ENCODE results near the gene WWP2.

WWP2 gene

DNA sequence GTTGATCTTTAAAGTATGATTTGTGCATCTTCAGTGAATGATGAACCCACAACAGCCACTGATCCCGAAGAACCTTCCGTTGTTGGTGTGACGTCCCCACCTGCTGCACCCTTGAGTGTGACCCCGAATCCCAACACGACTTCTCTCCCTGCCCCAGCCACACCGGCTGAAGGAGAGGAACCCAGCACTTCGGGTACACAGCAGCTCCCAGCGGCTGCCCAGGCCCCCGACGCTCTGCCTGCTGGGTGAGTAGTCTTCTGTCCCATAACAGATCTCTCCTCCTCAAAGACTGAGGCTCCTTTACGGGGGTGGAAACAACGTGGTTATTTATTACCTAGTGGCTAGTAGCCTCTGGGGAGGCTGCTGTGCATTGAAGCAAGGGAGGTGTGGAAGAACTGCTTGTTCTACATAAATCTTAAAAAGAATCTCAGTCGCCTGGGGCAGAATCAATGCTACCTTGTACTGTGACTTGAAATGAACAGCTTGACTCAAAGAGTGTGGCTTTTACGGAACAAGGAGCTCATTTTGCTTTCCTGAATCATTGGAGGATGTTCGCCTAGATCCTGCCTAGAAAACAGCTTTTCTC lies 126.0 kb downstream of the WWP2 start:
- H3K4me1 ChIP-seq: peaks cover 0 to 22% (median 15%) of the 10 kb centered on the region in 10 experiments; a peak in 13 of 20 replicates
- peak overlapping the region in 7 of 11 experiments; percentile 21 to 68 (median 61); a peak in 13 of 22 replicates for H3K4me2 ChIP-seq

DNA sequence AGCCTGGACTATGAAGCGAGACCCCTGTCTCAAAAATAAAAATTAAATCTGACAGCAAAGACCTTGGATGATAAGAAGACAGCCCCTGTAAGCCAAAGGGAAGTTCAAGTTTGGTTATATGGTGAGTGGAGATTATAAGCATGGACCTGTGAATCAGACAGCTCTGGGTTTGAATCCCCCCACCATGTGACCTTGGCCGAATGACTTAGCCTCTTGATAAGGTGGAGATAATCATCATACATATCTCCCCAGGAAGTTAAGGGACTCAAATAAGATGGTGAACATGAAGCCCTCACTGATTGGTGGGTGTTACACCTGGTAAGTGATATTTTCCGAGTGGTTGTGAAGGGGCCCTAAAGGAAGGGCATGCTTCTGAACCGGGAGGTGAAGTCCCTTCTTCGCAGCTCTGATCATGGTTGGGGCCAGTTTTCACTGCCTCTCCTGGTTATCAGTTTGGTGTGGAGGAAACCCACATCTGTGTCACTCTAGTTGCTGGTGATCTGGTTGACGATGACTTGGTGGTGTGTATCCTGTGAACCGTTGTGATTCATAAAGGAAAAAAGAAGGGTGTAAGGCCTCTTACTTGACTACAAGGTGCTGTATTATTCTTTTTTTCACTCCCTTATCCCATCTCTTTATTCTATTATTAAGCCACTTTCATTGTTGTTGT lies 127.3 kb downstream of the WWP2 start:
- TF ChIP-seq Cebpa-rat (IDR thresholded peaks at IDR 0.05): no peak
- H3K4me3 ChIP-seq: no peak overlapping the region
- no peak overlapping the region for H3K27ac ChIP-seq
- peaks cover 0 to 63% (median 6%) of the 10 kb centered on the region in 11 experiments; a peak in 8 of 22 replicates for H4K20me1 ChIP-seq
- H3K27me3 ChIP-seq: no peaks in the 10 kb centered on the region
- no peak overlapping the region for H3K9ac ChIP-seq
- peaks cover 6 to 18% (median 11%) of the 10 kb centered on the region in 11 experiments for H3K9me3 ChIP-seq (replicated peaks in 1 of 11)
- H3K4me1 ChIP-seq: peaks cover 0 to 36% (median 28%) of the 10 kb centered on the region in 10 experiments; a peak in 13 of 20 replicates
- H3K4me2 ChIP-seq: no peak overlapping the region
- H3K36me3 ChIP-seq: peaks cover 34 to 97% (median 53%) of the 10 kb centered on the region in 11 experiments

More for the DNA sequence above, 126.0 kb downstream of the WWP2 start:
- H3K9me3 ChIP-seq (replicated peaks in 1 of 11): peaks cover 10 to 29% (median 20%) of the 10 kb centered on the region in 11 experiments
- no peaks in the 10 kb centered on the region for H3K27me3 ChIP-seq
- TF ChIP-seq Cebpa-rat (IDR thresholded peaks at IDR 0.05): no peak
- H3K4me3 ChIP-seq: no peak overlapping the region
- peak overlapping the region in 4 of 11 experiments; percentile 15 to 40 (median 28); a peak in 2 of 22 replicates for H3K9ac ChIP-seq
- H3K36me3 ChIP-seq: peaks cover 40 to 97% (median 66%) of the 10 kb centered on the region in 11 experiments
- H3K27ac ChIP-seq: no peak overlapping the region
- peaks cover 0 to 49% (median 0%) of the 10 kb centered on the region in 11 experiments; a peak in 6 of 22 replicates for H4K20me1 ChIP-seq

DNA sequence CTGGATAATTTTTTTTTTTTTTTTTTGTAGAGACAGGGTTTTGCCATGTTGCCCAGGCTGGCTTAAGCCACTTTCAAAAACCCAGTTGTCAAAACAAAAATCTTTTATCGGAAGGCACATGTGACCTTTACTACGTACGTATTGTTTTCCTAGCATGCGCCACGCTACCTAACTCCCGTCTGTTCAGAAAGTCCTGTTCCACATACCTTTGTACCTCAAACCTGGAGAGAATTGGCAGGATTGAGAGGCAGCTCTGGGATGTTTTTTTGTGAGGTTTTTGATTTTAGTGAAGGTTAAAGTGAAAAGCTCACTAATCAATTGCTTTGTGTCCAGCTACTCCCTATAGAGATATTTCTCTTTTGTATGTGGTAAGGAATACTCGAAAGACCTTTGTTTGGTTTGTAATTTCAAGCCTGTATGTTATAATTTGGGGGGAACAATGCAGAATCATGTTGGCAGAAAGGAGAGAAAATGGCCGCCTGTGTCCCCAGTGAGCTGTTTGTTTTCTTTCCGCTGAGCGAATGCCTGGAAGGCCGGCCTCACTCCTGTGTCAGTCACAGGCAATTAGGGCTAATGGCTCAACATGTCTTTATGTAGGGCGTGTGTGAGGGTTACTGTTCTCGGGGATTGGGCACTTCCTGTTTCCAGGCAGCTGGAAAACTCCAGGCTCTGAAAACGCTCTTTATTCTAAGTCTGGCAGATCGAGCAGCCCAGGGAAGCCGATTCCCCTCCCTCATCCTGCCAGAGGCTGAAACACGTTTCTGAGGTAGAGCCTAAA lies 128.2 kb downstream of the WWP2 start:
- H3K9me3 ChIP-seq (replicated peaks in 1 of 11): peaks cover 0 to 9% (median 4%) of the 10 kb centered on the region in 11 experiments; a peak in 8 of 22 replicates
- H4K20me1 ChIP-seq: peaks cover 0 to 71% (median 8%) of the 10 kb centered on the region in 11 experiments; a peak in 8 of 22 replicates
- no peak overlapping the region for H3K9ac ChIP-seq

DNA sequence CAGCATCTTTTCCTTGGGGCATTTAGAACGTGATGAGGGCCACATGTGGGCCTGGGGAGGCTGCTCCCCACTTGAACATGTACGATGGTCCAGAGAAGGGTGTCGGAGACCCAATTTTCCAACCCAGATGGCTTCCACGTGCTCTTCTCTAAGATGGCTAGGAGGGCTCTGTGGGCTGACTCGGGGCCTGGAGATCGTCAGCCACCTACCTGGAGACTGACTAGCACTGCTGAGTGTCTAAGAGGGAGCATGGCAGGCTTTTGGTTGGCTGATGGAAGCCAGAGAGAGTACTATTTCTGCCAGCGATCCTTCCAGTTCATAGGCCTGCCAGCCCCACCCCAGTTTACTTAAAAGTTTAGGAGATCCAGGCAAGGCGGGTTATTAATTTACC lies 128.8 kb downstream of the WWP2 start:
- Histone ChIP-seq H3K27ac (no peak overlapping the region), H3K4me2 (no peak overlapping the region), H3K4me3 (no peak overlapping the region), H3K9me3 (replicated peaks in 1 of 11) (peaks cover 0 to 4% (median 0%) of the 10 kb centered on the region in 11 experiments; a peak in 5 of 22 replicates), H3K4me1 (peaks cover 0 to 41% (median 29%) of the 10 kb centered on the region in 10 experiments; a peak in 13 of 20 replicates), H3K9ac (no peak overlapping the region), H3K36me3 (peaks cover 35 to 97% (median 52%) of the 10 kb centered on the region in 11 experiments), H4K20me1 (peaks cover 0 to 76% (median 8%) of the 10 kb centered on the region in 11 experiments; a peak in 8 of 22 replicates), H3K27me3 (no peaks in the 10 kb centered on the region)
- TF ChIP-seq Cebpa-rat (IDR thresholded peaks at IDR 0.05): no peak

More for the DNA sequence above, 128.2 kb downstream of the WWP2 start:
- peaks cover 31 to 97% (median 53%) of the 10 kb centered on the region in 11 experiments for H3K36me3 ChIP-seq
- H3K27me3 ChIP-seq: no peaks in the 10 kb centered on the region
- H3K4me1 ChIP-seq: peaks cover 0 to 41% (median 29%) of the 10 kb centered on the region in 10 experiments; a peak in 13 of 20 replicates
- H3K4me3 ChIP-seq: no peak overlapping the region
- H3K27ac ChIP-seq: no peak overlapping the region
- TF ChIP-seq Cebpa-rat (IDR thresholded peaks at IDR 0.05): no peak
- no peak overlapping the region for H3K4me2 ChIP-seq

DNA sequence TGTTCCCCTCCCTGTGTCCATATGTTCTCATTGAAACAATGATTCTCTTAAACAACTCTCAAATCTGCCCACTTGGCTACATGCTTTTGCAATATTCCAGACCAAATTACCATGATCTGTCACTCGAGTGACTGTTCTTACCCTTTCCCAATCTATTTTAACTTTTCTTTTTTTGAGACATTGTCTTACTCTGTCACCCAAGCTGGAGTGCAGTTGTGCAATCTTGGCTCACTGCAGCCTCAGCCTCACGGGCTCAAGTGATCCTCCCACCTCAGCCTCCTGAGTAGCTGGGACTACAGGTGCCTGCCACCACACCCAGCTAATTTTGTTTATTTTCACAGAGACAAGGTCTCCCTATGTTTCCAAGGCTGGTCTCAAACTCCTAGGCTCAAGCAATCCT lies 130.2 kb downstream of the WWP2 start:
- H3K36me3 ChIP-seq: peaks cover 33 to 97% (median 52%) of the 10 kb centered on the region in 11 experiments
- H3K4me1 ChIP-seq: peaks cover 0 to 36% (median 27%) of the 10 kb centered on the region in 10 experiments; a peak in 13 of 20 replicates
- no peaks in the 10 kb centered on the region for H3K27me3 ChIP-seq
- no peak overlapping the region for H3K4me3 ChIP-seq
- H3K27ac ChIP-seq: no peak overlapping the region
- no peaks in the 10 kb centered on the region for H3K9me3 ChIP-seq (replicated peaks in 1 of 11)
- no peak for TF ChIP-seq Cebpa-rat (IDR thresholded peaks at IDR 0.05)
- no peak overlapping the region for H3K9ac ChIP-seq
- H4K20me1 ChIP-seq: peaks cover 0 to 72% (median 8%) of the 10 kb centered on the region in 11 experiments; a peak in 8 of 22 replicates
- H3K4me2 ChIP-seq: no peak overlapping the region

DNA sequence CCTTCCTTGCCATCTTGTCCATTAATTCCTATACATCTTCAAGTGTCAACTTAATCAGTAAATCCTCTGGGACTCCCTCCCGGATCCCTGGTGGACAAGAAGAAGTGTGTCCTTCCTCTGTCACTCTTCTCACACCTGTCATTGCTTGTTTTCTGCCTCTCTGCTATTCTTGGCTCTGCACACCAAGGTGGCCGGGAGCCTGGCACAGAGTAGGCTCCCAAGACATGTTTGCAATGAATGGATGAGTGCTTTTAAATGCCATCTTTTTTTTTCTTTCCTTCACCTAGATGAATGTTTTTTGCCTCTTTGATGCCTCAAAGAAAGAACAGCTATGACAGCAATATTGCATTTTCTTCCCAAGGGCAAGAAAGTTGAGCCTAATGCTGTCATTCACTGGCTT lies 131.0 kb downstream of the WWP2 start:
- Histone ChIP-seq H4K20me1 (peaks cover 0 to 68% (median 8%) of the 10 kb centered on the region in 11 experiments; a peak in 8 of 22 replicates), H3K4me1 (peaks cover 0 to 29% (median 20%) of the 10 kb centered on the region in 10 experiments; a peak in 13 of 20 replicates), H3K27me3 (no peaks in the 10 kb centered on the region), H3K4me3 (no peak overlapping the region), H3K27ac (no peak overlapping the region), H3K9ac (no peak overlapping the region), H3K36me3 (peaks cover 34 to 97% (median 53%) of the 10 kb centered on the region in 11 experiments), H3K9me3 (replicated peaks in 1 of 11) (no peaks in the 10 kb centered on the region), H3K4me2 (peak overlapping the region in 8 of 11 experiments; percentile 22 to 70 (median 50); a peak in 13 of 22 replicates)
- no peak for TF ChIP-seq Cebpa-rat (IDR thresholded peaks at IDR 0.05)

DNA sequence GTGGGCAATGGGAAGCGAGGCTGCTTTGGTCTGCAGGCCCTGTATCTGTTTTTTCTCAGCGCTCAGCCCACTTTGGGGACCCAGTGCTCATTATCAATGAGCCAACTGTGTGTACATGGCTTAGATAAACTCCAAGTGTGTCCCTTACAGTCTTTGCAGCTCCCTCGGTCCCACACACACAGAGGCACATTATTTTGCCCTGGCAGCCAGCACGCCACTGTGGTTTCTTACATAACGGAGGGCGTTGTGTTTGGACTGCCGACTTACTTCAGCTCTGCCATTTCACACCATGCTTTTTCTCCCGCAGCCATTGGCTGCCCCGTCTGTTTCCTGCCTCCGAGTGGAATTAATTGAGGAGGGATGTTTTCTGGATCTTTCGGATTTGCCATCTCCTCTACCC lies 132.5 kb downstream of the WWP2 start:
- Histone ChIP-seq H3K4me1 (peaks cover 0 to 22% (median 17%) of the 10 kb centered on the region in 10 experiments; a peak in 13 of 20 replicates), H3K9me3 (replicated peaks in 1 of 11) (no peaks in the 10 kb centered on the region), H4K20me1 (peaks cover 0 to 74% (median 8%) of the 10 kb centered on the region in 11 experiments; a peak in 8 of 22 replicates), H3K27me3 (no peaks in the 10 kb centered on the region), H3K4me3 (no peak overlapping the region), H3K9ac (no peak overlapping the region), H3K27ac (no peak overlapping the region), H3K4me2 (peak overlapping the region in 4 of 11 experiments; percentile 55 to 70 (median 66); a peak in 9 of 22 replicates), H3K36me3 (peaks cover 18 to 96% (median 40%) of the 10 kb centered on the region in 11 experiments)
- no peak for TF ChIP-seq Cebpa-rat (IDR thresholded peaks at IDR 0.05)

DNA sequence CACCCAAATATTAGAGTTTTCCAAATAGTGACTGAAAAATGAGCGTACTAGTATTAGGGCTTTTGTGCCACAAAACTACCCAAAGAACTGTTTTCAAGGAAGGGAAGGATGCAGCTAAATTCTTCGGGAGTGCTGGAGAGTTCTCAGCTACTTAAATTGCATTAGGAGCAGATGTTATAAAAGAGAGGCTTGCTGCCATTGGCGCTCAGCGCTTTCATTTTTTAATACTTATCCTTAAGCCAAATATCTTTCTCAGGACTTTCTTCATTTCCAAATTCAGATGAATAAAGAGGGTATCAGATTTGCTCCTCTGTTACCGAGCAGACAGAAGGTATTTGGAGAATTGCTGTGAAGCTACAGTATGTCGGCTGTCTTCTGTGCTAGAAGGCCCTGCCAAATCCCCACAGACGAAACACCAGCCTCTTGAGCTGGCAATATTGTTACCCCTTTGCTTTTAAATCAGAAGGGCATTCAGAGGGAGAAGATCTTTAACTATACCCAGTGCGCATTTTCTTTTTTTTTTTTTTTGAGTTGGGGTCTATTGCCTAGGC lies 141.8 kb downstream of the WWP2 start:
- Histone ChIP-seq H3K4me1 (peaks cover 0 to 43% (median 29%) of the 10 kb centered on the region in 10 experiments; a peak in 16 of 20 replicates), H3K4me2 (no peak overlapping the region), H4K20me1 (peaks cover 0 to 13% (median 0%) of the 10 kb centered on the region in 11 experiments; a peak in 3 of 22 replicates), H3K9ac (no peak overlapping the region), H3K27me3 (no peaks in the 10 kb centered on the region), H3K4me3 (no peak overlapping the region), H3K27ac (no peak overlapping the region), H3K36me3 (peaks cover 34 to 98% (median 54%) of the 10 kb centered on the region in 11 experiments), H3K9me3 (replicated peaks in 1 of 11) (peaks cover 0 to 24% (median 16%) of the 10 kb centered on the region in 11 experiments; a peak in 13 of 22 replicates)
- TF ChIP-seq Cebpa-rat (IDR thresholded peaks at IDR 0.05): no peak

All from BLaER1 treated with 17β-estradiol and CSF1 and Interleukin-3, amounts not matched to agents 10 nM and 100 nM (cell line).